GM18868 (cell line): ENCODE measurements around the gene ZCCHC14.

Source experiments
- ATAC-seq: cut with Tn5 transposase; IDR thresholded peaks from one replicate; pipeline ENCODE4 v1.9.1; 2021; ENCODE audit warnings: mild to moderate bottlenecking, moderate library complexity; ENCODE audit not compliant: unreplicated experiment

The ZCCHC14 gene

GRCh38 chr16:87492721-87493607 is at the start of gene ZCCHC14:
Gene ZCCHC14 (minus strand): TSS chr16:87493024. CDS start chr16:87492238, 786 bp downstream.
- ATAC-seq = peak; percentile 88

GRCh38 chr16:87541872-87542234 is 49.0 kb upstream of the ZCCHC14 start:
- ATAC-seq = no peak

GRCh38 chr16:87541147-87541871 is 48.5 kb upstream of the ZCCHC14 start:
- ATAC-seq = no peak

- no peak for ATAC-seq
These were observed 48.0 kb upstream of the ZCCHC14 start for GRCh38 chr16:87540897-87541146.

GRCh38 chr16:87540072-87540896 is 47.5 kb upstream of the ZCCHC14 start:
- no peak for ATAC-seq

GRCh38 chr16:87539113-87539512 is 46.3 kb upstream of the ZCCHC14 start:
- ATAC-seq = no peak

GRCh38 chr16:87538594-87538993 is 45.8 kb upstream of the ZCCHC14 start:
- ATAC-seq = no peak

GRCh38 chr16:87538160-87538559 is 45.3 kb upstream of the ZCCHC14 start:
- ATAC-seq = no peak

- ATAC-seq = no peak
These were observed 43.9 kb upstream of the ZCCHC14 start for GRCh38 chr16:87536795-87537142.

GRCh38 chr16:87535855-87536794 is 43.3 kb upstream of the ZCCHC14 start:
- no peak for ATAC-seq

GRCh38 chr16:87535457-87535854 is 42.6 kb upstream of the ZCCHC14 start:
- no peak for ATAC-seq

- ATAC-seq = no peak
These were observed 41.9 kb upstream of the ZCCHC14 start for GRCh38 chr16:87534751-87535150.

- ATAC-seq = no peak
These were observed 41.3 kb upstream of the ZCCHC14 start for GRCh38 chr16:87534030-87534653.

- no peak for ATAC-seq
These were observed 40.2 kb upstream of the ZCCHC14 start for GRCh38 chr16:87533061-87533460.

- ATAC-seq = no peak
These were observed 38.6 kb upstream of the ZCCHC14 start for GRCh38 chr16:87531418-87531817.

- no peak for ATAC-seq
These were observed 36.1 kb upstream of the ZCCHC14 start for GRCh38 chr16:87528690-87529579.

GRCh38 chr16:87527055-87527724 is 34.4 kb upstream of the ZCCHC14 start:
- no peak for ATAC-seq

GRCh38 chr16:87526238-87526947 is 33.6 kb upstream of the ZCCHC14 start:
- no peak for ATAC-seq
